Common myeloid progenitor, CD34-positive (primary cell): ENCODE data around the gene CYP2A6.
"Not testable (repeated sequence)": the region's sequence is repeated elsewhere in the genome, so short reads cannot be mapped to it uniquely, and the experiment has no call there.

Source experiments
- CTCF ChIA-PET: fragments of 350-600 bp; sonication (Branson Sonifier 250); formaldehyde crosslinking; loops from one replicate; lab custom pipeline; 2021; ENCODE audit warnings: antibody characterized with exemption; lab: Charles Lee
- POLR2A ChIA-PET: fragments of 350-600 bp; sonication (Branson Sonifier 250); formaldehyde crosslinking; loops from one replicate; lab custom pipeline; 2021; ENCODE audit warnings: antibody characterized with exemption; lab: Charles Lee
- DNase-seq, 3 donors: peaks; one replicate each; pipeline versions ENCODE4 v3.0.0 to v3.0.0-alpha.2; 2013
- H3K27ac ChIP-seq, 2 experiments: 1 replicate in 1 of 2; 2 replicates in 1 of 2; pipeline ENCODE4 v1.7.0; 2013; ENCODE audit warnings: inconsistent platforms in 2 of 2, low read length in 2 of 2, mild to moderate bottlenecking in 2 of 2, low read depth in 1 of 2, moderate library complexity in 1 of 2; ENCODE audit not compliant: severe bottlenecking in 2 of 2, insufficient read depth in 1 of 2, poor library complexity in 1 of 2
- H3K27me3 ChIP-seq, 5 experiments: replicated peaks in 2 of 5; 1 replicate in 3 of 5; 2 replicates in 2 of 5; pipeline versions ENCODE4 v1.6.1 to v1.7.0; 2013; ENCODE audit warnings: low read length in 4 of 5, mild to moderate bottlenecking in 2 of 5, moderate library complexity in 2 of 5, inconsistent platforms in 1 of 5; ENCODE audit not compliant: insufficient read depth in 5 of 5, control insufficient read depth in 4 of 5
- H3K36me3 ChIP-seq, 4 experiments: 1 replicate in 2 of 4; 2 replicates in 2 of 4; pipeline versions ENCODE4 v1.6.1 to v1.7.0; 2013; ENCODE audit warnings: low read length in 3 of 4, control low read depth in 1 of 4, mild to moderate bottlenecking in 1 of 4; ENCODE audit not compliant: control insufficient read depth in 4 of 4, insufficient read depth in 4 of 4
- H3K4me1 ChIP-seq, 4 experiments: 1 replicate in 3 of 4; 2 replicates in 1 of 4; pipeline versions ENCODE4 v1.6.1 to v1.7.1; 2013; ENCODE audit warnings: low read length in 3 of 4, mild to moderate bottlenecking in 3 of 4, control low read depth in 1 of 4, inconsistent platforms in 1 of 4, moderate library complexity in 1 of 4; ENCODE audit not compliant: control insufficient read depth in 4 of 4, insufficient read depth in 4 of 4; ENCODE audit errors: control extremely low read depth in 1 of 4
- H3K4me3 ChIP-seq, 7 experiments: 1 replicate in 4 of 7; 2 replicates in 3 of 7; pipeline versions ENCODE4 v1.5.1 to v1.7.0; 2013; ENCODE audit warnings: mild to moderate bottlenecking in 7 of 7, low read length in 6 of 7, moderate library complexity in 6 of 7, inconsistent platforms in 2 of 7, low read depth in 2 of 7, control low read depth in 1 of 7; ENCODE audit not compliant: insufficient read depth in 4 of 7, control insufficient read depth in 1 of 7; ENCODE audit errors: extremely low read depth in 1 of 7
- H3K9me3 ChIP-seq, 5 experiments: 1 replicate in 4 of 5; 2 replicates in 1 of 5; pipeline versions ENCODE4 v1.6.1 to v1.7.1; 2013; ENCODE audit warnings: low read length in 4 of 5, mild to moderate bottlenecking in 2 of 5, inconsistent platforms in 1 of 5, low read depth in 1 of 5, moderate library complexity in 1 of 5; ENCODE audit not compliant: control insufficient read depth in 4 of 5, insufficient read depth in 2 of 5; ENCODE audit errors: control extremely low read depth in 1 of 5
- WGBS: methylation state at CpG from one replicate; pipeline ENCODE4 v1.1.5; 2013; ENCODE audit not compliant: insufficient coverage; 5-methylcytosine and 5-hydroxymethylcytosine counted together

Gene CYP2A6

GRCh38 chr19:40867701-40868100, 17.5 kb upstream of the CYP2A6 start:
- no peak overlapping the region for H3K27ac ChIP-seq
- ChIA-PET POLR2A (no interaction called here), CTCF (no interaction called here)
- no peak overlapping the region for H3K4me3 ChIP-seq
- no peak for DNase-seq
- WGBS = 96% methylated on average over 5 of the region's 7 CpGs
- no peaks in the 10 kb centered on the region for H3K4me1 ChIP-seq
- no peaks in the 10 kb centered on the region for H3K36me3 ChIP-seq
- peaks cover 0 to 2% (median 0%) of the 10 kb centered on the region in 5 experiments for H3K27me3 ChIP-seq
- H3K9me3 ChIP-seq = no peaks in the 10 kb centered on the region

GRCh38 chr19:40864739-40865496, 14.7 kb upstream of the CYP2A6 start:
- H3K9me3 ChIP-seq, H3K27me3 ChIP-seq, H3K36me3 ChIP-seq, H3K4me3 ChIP-seq, H3K4me1 ChIP-seq, POLR2A ChIA-PET: not testable (repeated sequence)
- no CpG with 5 or more reads among the region's 9 CpGs for WGBS
- CTCF ChIA-PET = interaction anchor here (0.6 kb wide), 1 partner anchor 202 kb away, joined by 3 read pairs; no protein-coding TSS in a partner anchor
- peak in 2 of 3 donors; percentile 43 to 56 for DNase-seq
- H3K27ac ChIP-seq = peak overlapping the region in 1 of 2 experiments; percentile 64

- Histone ChIP-seq H3K4me3 (no peak overlapping the region), H3K27ac (no peak overlapping the region), H3K27me3 (peaks cover 0 to 2% (median 0%) of the 10 kb centered on the region in 5 experiments), H3K36me3 (no peaks in the 10 kb centered on the region), H3K4me1 (no peaks in the 10 kb centered on the region), H3K9me3 (no peaks in the 10 kb centered on the region)
- CTCF ChIA-PET = no interaction called here
- no peak for DNase-seq
- WGBS = 98% methylated on average over 4 of the region's 4 CpGs
- POLR2A ChIA-PET = no interaction called here
Measured at GRCh38 chr19:40862785-40863184, 12.5 kb upstream of the CYP2A6 start.

DNA sequence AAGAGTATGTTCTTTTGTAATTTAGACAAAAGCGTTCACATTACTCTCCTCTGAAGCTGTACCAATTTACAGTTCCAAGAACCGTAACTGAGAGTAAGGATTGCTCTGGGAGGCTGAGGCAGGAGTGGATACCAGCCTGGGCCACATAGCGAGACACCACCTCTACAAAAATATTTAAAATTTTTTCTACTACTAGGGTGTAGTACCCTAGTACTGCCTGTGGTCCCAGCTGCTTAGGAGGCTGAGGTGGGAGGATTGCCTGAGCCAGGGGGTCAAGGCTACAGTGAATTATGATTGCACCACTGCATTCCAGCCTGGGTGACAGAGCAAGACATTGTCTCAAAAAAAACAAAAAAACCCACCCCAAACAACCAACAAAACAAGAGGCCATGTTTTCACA, 12.1 kb upstream of the CYP2A6 start:
- no CpG with 5 or more reads among the region's 3 CpGs for WGBS
- Histone ChIP-seq H3K36me3 (no peaks in the 10 kb centered on the region), H3K4me3 (no peak overlapping the region), H3K9me3 (no peaks in the 10 kb centered on the region), H3K27me3 (no peaks in the 10 kb centered on the region), H3K4me1 (no peaks in the 10 kb centered on the region), H3K27ac (no peak overlapping the region)
- CTCF ChIA-PET = no interaction called here
- DNase-seq = no peak
- POLR2A ChIA-PET = no interaction called here

- H3K4me1 ChIP-seq = no peaks in the 10 kb centered on the region
- CTCF ChIA-PET = no interaction called here
- no peak overlapping the region for H3K4me3 ChIP-seq
- 95% methylated on average over 3 of the region's 5 CpGs for WGBS
- DNase-seq = no peak
- no peaks in the 10 kb centered on the region for H3K36me3 ChIP-seq
- H3K27me3 ChIP-seq = no peaks in the 10 kb centered on the region
- POLR2A ChIA-PET = no interaction called here
- H3K9me3 ChIP-seq = no peaks in the 10 kb centered on the region
- no peak overlapping the region for H3K27ac ChIP-seq
Measured at GRCh38 chr19:40858109-40858508, 7.9 kb upstream of the CYP2A6 start.

DNA sequence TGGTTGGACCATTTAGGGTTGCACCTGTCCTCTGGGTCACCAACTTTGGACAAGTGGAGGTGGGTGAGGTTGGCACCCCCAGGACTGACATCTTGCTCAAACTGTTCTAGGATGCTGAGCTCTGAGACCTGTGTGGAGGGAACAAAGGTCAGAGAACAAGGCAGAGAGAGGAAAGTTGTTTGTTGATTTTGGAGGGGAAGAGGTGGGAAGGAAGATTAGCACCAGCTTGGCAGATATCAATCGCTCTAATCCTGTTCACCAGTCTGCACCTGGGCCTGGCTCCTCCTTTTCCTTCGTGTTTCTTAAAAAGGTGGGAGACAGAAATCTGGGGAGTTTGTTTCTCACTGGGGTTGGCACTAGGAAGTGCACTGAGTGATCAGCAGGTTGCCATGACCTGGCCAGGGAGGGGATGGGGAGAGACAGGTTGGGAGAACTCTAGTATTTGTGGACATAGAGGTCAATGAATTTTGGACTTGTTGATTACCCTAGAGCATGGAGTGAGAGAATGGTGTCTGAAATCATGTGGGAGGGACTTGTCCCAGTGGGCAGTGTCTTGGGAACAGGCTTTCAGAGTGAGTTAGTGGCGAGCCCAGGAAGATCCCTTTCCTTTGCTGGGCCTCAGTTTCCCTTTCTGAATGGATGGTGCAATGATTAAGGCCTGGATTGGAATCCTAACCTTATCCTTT, 2.4 kb upstream of the CYP2A6 start:
- DNase-seq, CTCF ChIA-PET, H3K4me3 ChIP-seq, H3K27ac ChIP-seq, H3K9me3 ChIP-seq, H3K36me3 ChIP-seq, POLR2A ChIA-PET, H3K4me1 ChIP-seq: not testable (repeated sequence)
- 90% methylated on average over 2 of the region's 3 CpGs for WGBS
- H3K27me3 ChIP-seq = peaks cover 0 to 14% (median 8%) of the 10 kb centered on the region in 5 experiments

- H3K9me3 ChIP-seq, H3K36me3 ChIP-seq, H3K27ac ChIP-seq, POLR2A ChIA-PET, DNase-seq, CTCF ChIA-PET, H3K4me3 ChIP-seq: not testable (repeated sequence)
- peaks cover 0 to 14% (median 8%) of the 10 kb centered on the region in 5 experiments for H3K27me3 ChIP-seq
- peaks cover 0 to 18% (median 11%) of the 10 kb centered on the region in 4 experiments for H3K4me1 ChIP-seq
- 80% methylated on average over 1 of the region's 8 CpGs for WGBS
Measured at GRCh38 chr19:40846722-40847121, 3.5 kb downstream of the CYP2A6 start.
